WTC11 (cell line): ENCODE data around the gene HSD17B3.

Source experiments
- ATF1 ChIP-seq: sonication (generic); formaldehyde crosslinking; IDR thresholded peaks from 2 replicates; pipeline ENCODE4 v1.8.1; 2023; ENCODE audit warnings: mild to moderate bottlenecking, moderate library complexity, missing genetic modification reagents
- CREB1 ChIP-seq: sonication (generic); formaldehyde crosslinking; IDR thresholded peaks from 2 replicates; pipeline ENCODE4 v1.8.0; 2023; ENCODE audit warnings: mild to moderate bottlenecking, missing genetic modification reagents
- GRHL2 ChIP-seq: fragments of 250-450 bp; sonication (Bioruptor Pico); IDR thresholded peaks from 2 replicates; pipeline ENCODE4 v1.8.0; 2022; ENCODE audit warnings: mild to moderate bottlenecking, moderate library complexity; ENCODE audit not compliant: insufficient replicate concordance, severe bottlenecking
- NFATC4 ChIP-seq: fragments of 250-450 bp; sonication (Bioruptor Pico); IDR thresholded peaks from 2 replicates; pipeline ENCODE4 v1.9.0; 2021; ENCODE audit warnings: mild to moderate bottlenecking
- SMAD3 ChIP-seq: sonication (generic); formaldehyde crosslinking; IDR thresholded peaks from 2 replicates; pipeline ENCODE4 v1.8.0; 2022; ENCODE audit warnings: missing genetic modification reagents, mild to moderate bottlenecking, borderline replicate concordance
- TEAD1 ChIP-seq: sonication (generic); formaldehyde crosslinking; IDR thresholded peaks from 2 replicates; pipeline ENCODE4 v1.8.0; 2022; ENCODE audit warnings: mild to moderate bottlenecking, missing genetic modification reagents
- ZNF121 ChIP-seq: sonication (generic); formaldehyde crosslinking; IDR thresholded peaks from 2 replicates; pipeline ENCODE4 v1.8.0; 2023; ENCODE audit warnings: missing genetic modification reagents
- TF ChIP-seq, protein P1 (sequence below): fragments of 200-600 bp; IDR thresholded peaks from 2 replicates; pipeline ENCODE4 v1.8.0; 2022; ENCODE audit warnings: antibody characterized with exemption
- TF ChIP-seq, protein P2 (sequence below): sonication (generic); formaldehyde crosslinking; conservative IDR thresholded peaks from 2 replicates; pipeline ENCODE4 v1.8.1; 2022; ENCODE audit warnings: mild to moderate bottlenecking, missing genetic modification reagents

DNA sequence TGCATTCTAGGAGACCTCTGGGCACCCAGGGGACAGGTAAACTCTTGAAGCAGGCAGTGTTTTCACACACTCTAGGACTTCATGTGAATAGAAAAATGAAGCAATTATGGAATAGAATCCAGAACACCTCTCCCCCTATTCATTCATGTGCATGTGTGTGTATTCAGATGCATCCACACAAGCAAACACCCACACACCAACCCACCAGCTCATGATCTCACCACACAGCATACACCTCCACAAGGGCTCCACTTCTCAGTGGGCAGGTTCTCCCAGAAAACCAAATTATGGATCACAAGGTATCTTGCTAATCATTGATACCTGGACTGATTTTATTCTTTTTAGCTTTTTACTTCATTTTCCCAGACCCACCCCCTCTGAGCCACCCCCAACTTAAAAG is 21.2 kb upstream of the HSD17B3 start:
- TF ChIP-seq, protein P1, sequence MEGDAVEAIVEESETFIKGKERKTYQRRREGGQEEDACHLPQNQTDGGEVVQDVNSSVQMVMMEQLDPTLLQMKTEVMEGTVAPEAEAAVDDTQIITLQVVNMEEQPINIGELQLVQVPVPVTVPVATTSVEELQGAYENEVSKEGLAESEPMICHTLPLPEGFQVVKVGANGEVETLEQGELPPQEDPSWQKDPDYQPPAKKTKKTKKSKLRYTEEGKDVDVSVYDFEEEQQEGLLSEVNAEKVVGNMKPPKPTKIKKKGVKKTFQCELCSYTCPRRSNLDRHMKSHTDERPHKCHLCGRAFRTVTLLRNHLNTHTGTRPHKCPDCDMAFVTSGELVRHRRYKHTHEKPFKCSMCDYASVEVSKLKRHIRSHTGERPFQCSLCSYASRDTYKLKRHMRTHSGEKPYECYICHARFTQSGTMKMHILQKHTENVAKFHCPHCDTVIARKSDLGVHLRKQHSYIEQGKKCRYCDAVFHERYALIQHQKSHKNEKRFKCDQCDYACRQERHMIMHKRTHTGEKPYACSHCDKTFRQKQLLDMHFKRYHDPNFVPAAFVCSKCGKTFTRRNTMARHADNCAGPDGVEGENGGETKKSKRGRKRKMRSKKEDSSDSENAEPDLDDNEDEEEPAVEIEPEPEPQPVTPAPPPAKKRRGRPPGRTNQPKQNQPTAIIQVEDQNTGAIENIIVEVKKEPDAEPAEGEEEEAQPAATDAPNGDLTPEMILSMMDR: no peak
- TF ChIP-seq ZNF121 (CRISPR knock-in tag) (no peak), ATF1 (CRISPR knock-in tag) (no peak), CREB1 (no peak), TEAD1 (no peak), GRHL2 (CRISPR knock-in tag) (no peak), NFATC4 (CRISPR knock-in tag) (no peak), SMAD3 (CRISPR knock-in tag) (no peak)
- TF ChIP-seq, protein P2, sequence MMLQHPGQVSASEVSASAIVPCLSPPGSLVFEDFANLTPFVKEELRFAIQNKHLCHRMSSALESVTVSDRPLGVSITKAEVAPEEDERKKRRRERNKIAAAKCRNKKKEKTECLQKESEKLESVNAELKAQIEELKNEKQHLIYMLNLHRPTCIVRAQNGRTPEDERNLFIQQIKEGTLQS (CRISPR knock-in tag): no peak
